Measurements from ENCODE around the gene NXN.

DNA sequence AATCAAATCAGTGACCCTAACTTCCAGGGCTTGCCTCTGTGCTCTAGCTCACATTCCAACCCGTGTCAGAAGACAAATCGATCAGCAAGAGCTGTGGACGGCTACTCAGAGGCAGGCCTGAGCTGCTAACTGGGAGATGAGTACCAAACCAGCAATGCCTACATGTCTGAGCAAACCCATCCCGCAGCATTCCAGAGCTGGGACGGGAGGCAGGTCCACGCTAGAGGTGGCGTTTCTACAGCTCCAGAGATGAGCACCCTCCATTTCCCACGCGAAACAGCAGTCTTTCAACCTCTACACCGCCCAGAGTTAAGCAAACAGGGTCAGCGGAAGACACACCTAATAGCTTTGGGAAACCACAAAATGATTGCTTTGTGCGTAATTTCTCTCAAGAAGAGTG, 6.5 kb downstream of the NXN start:
- TF ChIP-seq POLR2A (IDR thresholded peaks at IDR 0.05; ENCODE audit: low read depth, low read length) (no peak), POLR2AphosphoS5 (IDR thresholded peaks at IDR 0.05; ENCODE audit: low read depth, low read length) (no peak), TAF1 (IDR thresholded peaks at IDR 0.05; ENCODE audit: borderline replicate concordance, low read depth, low read length) (no peak)
